Endothelial cell of umbilical vein (primary cell): ENCODE measurements around the gene SLC6A19. TPM values are rescaled to one million over a fixed set of nuclear protein-coding genes. Genes with fewer than 3 reads are reported as not detected.

Experiments
- BruUV-seq: library from RNA; stranded (reverse); fragments of 400-500 nt; replicated peaks from 2 replicates; lab custom pipeline; 2021; lab: Mats Ljungman, UMichigan
- CTCF ChIA-PET: fragments of 300-600, 350-600 bp; sonication (Branson Sonifier 250); formaldehyde crosslinking; loops from one replicate; lab custom pipeline; 2021; ENCODE audit warnings: antibody characterized with exemption, inconsistent platforms; lab: Charles Lee
- POLR2A ChIA-PET: fragments of 300-600, 350-600 bp; sonication (Branson Sonifier 250); formaldehyde crosslinking; loops from one replicate; lab custom pipeline; 2021; ENCODE audit warnings: antibody characterized with exemption, inconsistent platforms; lab: Charles Lee
- DNase-seq: peaks from one replicate; pipeline ENCODE4 v3.0.0-alpha.2; 2011; ENCODE audit warnings: low read depth, low spot score
- FAIRE-seq: peaks from 2 replicates; lab custom pipeline; 2011; peaks lifted over from hg19 to GRCh38; lab: Jason Lieb, UNC
- H2AFZ ChIP-seq: 2 replicates; pipeline ENCODE4 v1.6.0; 2012; ENCODE audit warnings: low read depth, low read length, control low read depth, inconsistent platforms
- H3K27ac ChIP-seq: 2 replicates; pipeline ENCODE4 v1.5.1; 2011; ENCODE audit warnings: low read depth, mild to moderate bottlenecking, control low read depth, low read length, moderate library complexity; ENCODE audit not compliant: insufficient read depth
- H3K27me3 ChIP-seq, 2 experiments: 2 replicates each; pipeline versions ENCODE4 v1.6.0 to v1.6.1; 2011; ENCODE audit warnings: low read length in 2 of 2, mixed read lengths in 1 of 2; ENCODE audit not compliant: control insufficient read depth in 2 of 2, insufficient read depth in 2 of 2
- H3K36me3 ChIP-seq, 2 experiments: 2 replicates in 1 of 2; 3 replicates in 1 of 2; pipeline ENCODE4 v1.5.1; 2011; ENCODE audit warnings: low read length in 2 of 2, mild to moderate bottlenecking in 1 of 2, moderate library complexity in 1 of 2; ENCODE audit not compliant: control insufficient read depth in 2 of 2, insufficient read depth in 2 of 2; ENCODE audit errors: extremely low read depth in 1 of 2
- H3K4me1 ChIP-seq: 3 replicates; pipeline ENCODE4 v1.5.1; 2011; ENCODE audit warnings: mild to moderate bottlenecking, low read length; ENCODE audit not compliant: control insufficient read depth, insufficient read depth; ENCODE audit errors: extremely low read depth
- H3K4me2 ChIP-seq: 2 replicates; pipeline ENCODE4 v1.6.1; 2011; ENCODE audit warnings: low read length, control low read depth, mixed read lengths; ENCODE audit not compliant: insufficient read depth
- H3K4me3 ChIP-seq, 3 experiments: fragments of 200-600 bp in 1 of 3; sonication (generic), shearing (Covaris generic) in 1 of 3; replicated peaks in 1 of 3; 2 replicates each; pipeline ENCODE4 v1.5.1; 2011 to 2016; ENCODE audit warnings: control low read depth in 3 of 3, low read length in 3 of 3, mild to moderate bottlenecking in 2 of 3, inconsistent platforms in 1 of 3, low read depth in 1 of 3, moderate library complexity in 1 of 3; ENCODE audit not compliant: insufficient read depth in 1 of 3
- H3K79me2 ChIP-seq: 2 replicates; pipeline ENCODE4 v1.6.0; 2012; ENCODE audit warnings: low read length, inconsistent platforms; ENCODE audit not compliant: control insufficient read depth, insufficient read depth
- H3K9ac ChIP-seq: replicated peaks from 2 replicates; pipeline ENCODE3; 2011; ENCODE audit warnings: low read length, control low read depth; ENCODE audit not compliant: insufficient read depth; ENCODE audit errors: extremely low read depth
- H3K9me1 ChIP-seq: replicated peaks from 3 replicates; pipeline ENCODE4 v1.6.0; 2011; ENCODE audit warnings: mild to moderate bottlenecking, low read length; ENCODE audit not compliant: control insufficient read depth, insufficient read depth; ENCODE audit errors: extremely low read depth
- H3K9me3 ChIP-seq: replicated peaks from 2 replicates; pipeline ENCODE4 v1.5.1; 2012; ENCODE audit warnings: low read length, inconsistent platforms; ENCODE audit not compliant: control insufficient read depth, insufficient read depth
- H4K20me1 ChIP-seq: replicated peaks from 2 replicates; pipeline ENCODE3; 2011; ENCODE audit warnings: mild to moderate bottlenecking, low read length; ENCODE audit not compliant: control insufficient read depth, insufficient read depth; ENCODE audit errors: extremely low read depth
- CTCF ChIP-seq, 2 donors: IDR thresholded peaks; 1 replicate in 1 of 2; 2 replicates in 1 of 2; pipeline ENCODE4 v1.5.1; 2011; ENCODE audit warnings: low read length in 2 of 2, mild to moderate bottlenecking in 2 of 2, moderate library complexity in 2 of 2, control low read depth in 1 of 2, inconsistent platforms in 1 of 2, low read depth in 1 of 2; ENCODE audit not compliant: insufficient read depth in 1 of 2; ENCODE audit errors: extremely low read depth in 1 of 2
- EZH2 ChIP-seq: IDR thresholded peaks from 2 replicates; pipeline ENCODE4 v1.6.1; 2012; ENCODE audit warnings: borderline replicate concordance, low read depth, mild to moderate bottlenecking, moderate library complexity, low read length, inconsistent platforms; ENCODE audit not compliant: severe bottlenecking
- FOS ChIP-seq: IDR thresholded peaks from 2 replicates; pipeline ENCODE4 v1.6.1; 2011; ENCODE audit warnings: mild to moderate bottlenecking, low read length, moderate library complexity, borderline replicate concordance; ENCODE audit not compliant: insufficient read depth
- GATA2 ChIP-seq: IDR thresholded peaks from 2 replicates; pipeline ENCODE4 v1.7.0; 2011; ENCODE audit warnings: low read depth, mild to moderate bottlenecking, moderate library complexity, mixed read lengths, low read length; ENCODE audit not compliant: insufficient read length, insufficient read depth
- JUN ChIP-seq: IDR thresholded peaks from 2 replicates; pipeline ENCODE4 v1.6.1; 2011; ENCODE audit warnings: borderline replicate concordance, low read depth; ENCODE audit not compliant: insufficient read length, insufficient read depth
- MYC ChIP-seq: IDR thresholded peaks from one replicate; pipeline ENCODE4 v1.6.1; 2011; ENCODE audit warnings: mild to moderate bottlenecking, low read depth, low read length
- POLR2A ChIP-seq: IDR thresholded peaks from 2 replicates; pipeline ENCODE4 v1.6.1; 2012; ENCODE audit warnings: low read depth, mild to moderate bottlenecking, control low read depth, low read length
- POLR2AphosphoS5 ChIP-seq: IDR thresholded peaks from 2 replicates; pipeline ENCODE4 v1.6.1; 2012; ENCODE audit warnings: low read depth, mild to moderate bottlenecking, control low read depth, low read length, moderate library complexity; ENCODE audit not compliant: insufficient read depth
- dilution Hi-C: fragments of 300-500 bp; cut with MboI; formaldehyde crosslinking; loops from one replicate; pipeline ENCODE4 v1.15.0; 2019; ENCODE audit warnings: low sequenced_read_pairs; ENCODE audit not compliant: extremely low pct_ligation_motif_present
- intact Hi-C: fragments of 100-400 bp; cut with micrococcal nuclease; formaldehyde crosslinking; loops from one replicate; pipeline ENCODE4 v1.10.0; 2022
- polyA plus RNA-seq, 4 experiments: library from polyadenylated mRNA; depleted of rRNA in 3 of 4; stranded (reverse) in 3 of 4; unstranded in 1 of 4; fragments of >200 nt; gene quantifications; 2 replicates each; pipeline versions ENCODE4 v1.2.1 to v1.2.3, GENCODE V29; 2011 to 2012; ENCODE audit warnings: missing spikeins in 1 of 4
- total RNA-seq: library from RNA; stranded (reverse); gene quantifications from 2 replicates; pipeline ENCODE4 v1.2.3, GENCODE V29; 2021
- TF ChIP-seq, protein P1 (sequence below): IDR thresholded peaks from 2 replicates; pipeline ENCODE4 v1.6.1; 2011; ENCODE audit not compliant: insufficient read depth, insufficient read length

SLC6A19 gene
- total and polyA plus RNA-seq, 2 donors (not counting 3 experiments of a cell fraction or from before 2014, with no cell fraction given) = not detected

- Histone ChIP-seq H3K27ac (no peak overlapping the region), H3K4me2 (no peak overlapping the region), H3K4me3 (no peak overlapping the region), H3K27me3 (no peaks in the 10 kb centered on the region), H3K9me3 (no peaks in the 10 kb centered on the region), H3K9me1 (no peaks in the 10 kb centered on the region), H3K79me2 (no peaks in the 10 kb centered on the region), H2AFZ (no peak overlapping the region), H4K20me1 (no peaks in the 10 kb centered on the region), H3K36me3 (no peaks in the 10 kb centered on the region), H3K9ac (no peak overlapping the region), H3K4me1 (no peaks in the 10 kb centered on the region)
- intact Hi-C loops = no loop called here
- CTCF ChIA-PET = no interaction called here
- FAIRE-seq (no peak), DNase-seq (no peak)
- dilution Hi-C loops = no loop called here
- POLR2A ChIA-PET = no interaction called here
- no TSS peak for BruUV-seq
- TF ChIP-seq POLR2A (no peak), POLR2AphosphoS5 (no peak), JUN (no peak), EZH2 (no peak), MYC (no peak), CTCF (IDR thresholded peaks at IDR 0.05; ENCODE audit: extremely low read depth in 1 of 2, insufficient read depth in 1 of 2, low read depth in 1 of 2, low read length in 2 of 2) (no peak), GATA2 (no peak), FOS (no peak)
- TF ChIP-seq, protein P1, sequence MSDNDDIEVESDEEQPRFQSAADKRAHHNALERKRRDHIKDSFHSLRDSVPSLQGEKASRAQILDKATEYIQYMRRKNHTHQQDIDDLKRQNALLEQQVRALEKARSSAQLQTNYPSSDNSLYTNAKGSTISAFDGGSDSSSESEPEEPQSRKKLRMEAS = no peak
Observed at GRCh38 chr5:1181451-1182359, 19.7 kb upstream of the SLC6A19 start.
